ACHN (cell line): ENCODE measurements around the gene ITGAE.
"Not testable (repeated sequence)": the region's sequence is repeated elsewhere in the genome, so short reads cannot be mapped to it uniquely, and the experiment has no call there.

Experiments used
- DNase-seq: peaks from one replicate; pipeline ENCODE4 v3.0.0-alpha.2; 2015
- in situ Hi-C: cut with HindIII; loops from 2 replicates; pipeline ENCODE4 v1.10.0; 2017; ENCODE audit warnings: low sequenced_read_pairs, low pct_ligation_motif_present, low pct_unique_long_range_greater_than_20kb

ITGAE gene, protein sequence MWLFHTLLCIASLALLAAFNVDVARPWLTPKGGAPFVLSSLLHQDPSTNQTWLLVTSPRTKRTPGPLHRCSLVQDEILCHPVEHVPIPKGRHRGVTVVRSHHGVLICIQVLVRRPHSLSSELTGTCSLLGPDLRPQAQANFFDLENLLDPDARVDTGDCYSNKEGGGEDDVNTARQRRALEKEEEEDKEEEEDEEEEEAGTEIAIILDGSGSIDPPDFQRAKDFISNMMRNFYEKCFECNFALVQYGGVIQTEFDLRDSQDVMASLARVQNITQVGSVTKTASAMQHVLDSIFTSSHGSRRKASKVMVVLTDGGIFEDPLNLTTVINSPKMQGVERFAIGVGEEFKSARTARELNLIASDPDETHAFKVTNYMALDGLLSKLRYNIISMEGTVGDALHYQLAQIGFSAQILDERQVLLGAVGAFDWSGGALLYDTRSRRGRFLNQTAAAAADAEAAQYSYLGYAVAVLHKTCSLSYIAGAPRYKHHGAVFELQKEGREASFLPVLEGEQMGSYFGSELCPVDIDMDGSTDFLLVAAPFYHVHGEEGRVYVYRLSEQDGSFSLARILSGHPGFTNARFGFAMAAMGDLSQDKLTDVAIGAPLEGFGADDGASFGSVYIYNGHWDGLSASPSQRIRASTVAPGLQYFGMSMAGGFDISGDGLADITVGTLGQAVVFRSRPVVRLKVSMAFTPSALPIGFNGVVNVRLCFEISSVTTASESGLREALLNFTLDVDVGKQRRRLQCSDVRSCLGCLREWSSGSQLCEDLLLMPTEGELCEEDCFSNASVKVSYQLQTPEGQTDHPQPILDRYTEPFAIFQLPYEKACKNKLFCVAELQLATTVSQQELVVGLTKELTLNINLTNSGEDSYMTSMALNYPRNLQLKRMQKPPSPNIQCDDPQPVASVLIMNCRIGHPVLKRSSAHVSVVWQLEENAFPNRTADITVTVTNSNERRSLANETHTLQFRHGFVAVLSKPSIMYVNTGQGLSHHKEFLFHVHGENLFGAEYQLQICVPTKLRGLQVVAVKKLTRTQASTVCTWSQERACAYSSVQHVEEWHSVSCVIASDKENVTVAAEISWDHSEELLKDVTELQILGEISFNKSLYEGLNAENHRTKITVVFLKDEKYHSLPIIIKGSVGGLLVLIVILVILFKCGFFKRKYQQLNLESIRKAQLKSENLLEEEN

DNA sequence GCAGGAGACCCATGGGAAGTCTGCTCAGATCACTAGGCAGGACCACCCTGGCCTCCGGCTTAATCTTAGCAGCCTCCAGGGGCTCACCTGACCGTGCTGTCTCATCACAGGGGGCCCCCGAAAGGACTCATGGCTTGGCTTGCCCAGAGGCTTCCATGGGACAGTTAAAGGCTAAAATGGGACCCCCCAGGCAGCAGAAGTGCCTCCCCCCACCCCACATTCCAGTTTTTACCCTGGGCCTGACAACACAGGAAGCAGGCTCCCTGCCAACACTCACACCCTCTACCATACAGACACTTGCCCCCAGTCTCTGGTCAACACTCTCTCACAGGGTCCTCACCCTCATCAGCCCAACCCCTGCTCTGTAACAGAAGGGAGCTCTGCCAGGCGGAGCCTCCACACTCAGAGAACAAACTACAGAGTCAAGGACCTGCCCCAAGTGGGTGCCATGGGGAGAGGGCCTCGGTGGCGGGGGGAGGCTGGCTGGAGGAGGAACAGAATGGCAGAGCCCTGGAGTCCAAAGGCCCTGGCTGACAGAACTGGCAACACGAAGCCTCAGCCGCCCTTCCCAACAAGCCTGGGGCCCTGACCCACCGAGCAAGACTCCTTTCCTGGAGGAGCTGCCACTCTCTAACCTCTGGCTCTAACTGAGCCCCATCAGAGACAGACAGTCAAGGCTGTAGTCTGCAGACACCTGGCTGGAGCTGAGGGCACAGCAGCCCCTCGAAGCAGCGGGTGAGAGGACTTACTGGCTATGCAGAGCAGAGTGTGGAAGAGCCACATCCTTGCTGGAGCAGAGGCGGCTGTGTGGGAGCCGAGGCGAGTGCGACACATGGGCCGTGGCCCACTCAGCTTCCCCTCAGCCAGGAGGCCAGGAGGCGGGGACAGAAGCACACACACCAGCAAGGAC is at the start of gene ITGAE:
TSS of gene ITGAE (minus strand) at position 827 of the 910 bp plus-strand sequence. CDS start at position 783, 44 bp downstream.
- in situ Hi-C loops = loop anchor here (10.0 kb wide), 1 partner anchor 56 kb away; no protein-coding TSS in a partner anchor
- DNase-seq = no peak

DNA sequence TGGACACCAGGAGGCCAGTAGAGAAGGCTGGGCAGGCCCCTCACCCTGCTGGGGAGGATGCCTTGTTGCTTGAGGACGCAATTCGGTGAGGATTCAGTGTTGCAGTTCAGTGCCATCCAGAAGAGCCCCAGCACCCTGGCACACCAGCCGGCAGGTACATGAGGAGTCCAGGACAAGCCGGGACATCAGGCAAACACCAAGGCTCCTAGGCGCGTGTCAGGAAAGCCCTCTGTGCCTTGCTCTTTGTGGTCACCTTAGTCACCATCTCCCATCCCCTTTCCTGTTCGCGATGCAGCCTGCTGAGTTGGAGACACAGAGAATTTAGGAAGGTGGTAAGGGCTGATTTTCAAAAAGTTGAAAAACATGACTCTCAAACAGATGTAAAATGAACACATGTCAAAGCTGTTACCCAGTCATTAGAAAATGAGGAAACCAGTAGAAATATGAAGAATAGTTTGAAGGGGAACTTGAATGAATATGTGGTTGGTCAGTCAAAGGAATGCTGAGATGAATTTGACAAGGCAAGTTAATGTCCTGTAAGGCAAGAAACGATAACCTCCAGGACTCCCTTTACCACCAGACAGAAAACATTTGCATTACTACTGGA is 47.3 kb upstream of the ITGAE start:
- no peak for DNase-seq
- in situ Hi-C loops = no loop called here

DNA sequence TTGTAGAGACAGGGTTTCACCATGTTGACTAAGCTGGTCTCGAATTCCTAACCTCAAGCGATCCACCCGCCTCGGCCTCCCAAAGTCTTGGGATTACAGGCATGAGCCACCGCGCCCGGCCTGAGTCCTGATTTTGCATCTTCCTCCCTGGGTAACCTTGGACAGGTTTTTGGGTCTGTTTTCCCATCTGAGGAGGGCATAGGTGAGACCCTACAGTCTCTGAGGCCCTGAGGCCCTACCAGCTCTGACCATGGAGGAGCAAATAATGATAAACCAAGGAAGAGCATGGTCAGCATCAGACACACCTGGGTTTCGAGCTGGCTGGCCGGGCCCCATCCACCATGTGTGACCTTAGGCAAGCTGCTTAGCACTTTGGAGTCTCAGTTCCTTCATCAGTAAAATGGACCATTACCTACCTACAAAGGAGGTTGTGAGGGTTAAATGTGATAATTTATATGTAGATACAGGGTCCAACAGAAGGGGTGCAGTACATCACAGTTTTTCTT is 46.2 kb upstream of the ITGAE start:
- in situ Hi-C loops = no loop called here
- no peak for DNase-seq

DNA sequence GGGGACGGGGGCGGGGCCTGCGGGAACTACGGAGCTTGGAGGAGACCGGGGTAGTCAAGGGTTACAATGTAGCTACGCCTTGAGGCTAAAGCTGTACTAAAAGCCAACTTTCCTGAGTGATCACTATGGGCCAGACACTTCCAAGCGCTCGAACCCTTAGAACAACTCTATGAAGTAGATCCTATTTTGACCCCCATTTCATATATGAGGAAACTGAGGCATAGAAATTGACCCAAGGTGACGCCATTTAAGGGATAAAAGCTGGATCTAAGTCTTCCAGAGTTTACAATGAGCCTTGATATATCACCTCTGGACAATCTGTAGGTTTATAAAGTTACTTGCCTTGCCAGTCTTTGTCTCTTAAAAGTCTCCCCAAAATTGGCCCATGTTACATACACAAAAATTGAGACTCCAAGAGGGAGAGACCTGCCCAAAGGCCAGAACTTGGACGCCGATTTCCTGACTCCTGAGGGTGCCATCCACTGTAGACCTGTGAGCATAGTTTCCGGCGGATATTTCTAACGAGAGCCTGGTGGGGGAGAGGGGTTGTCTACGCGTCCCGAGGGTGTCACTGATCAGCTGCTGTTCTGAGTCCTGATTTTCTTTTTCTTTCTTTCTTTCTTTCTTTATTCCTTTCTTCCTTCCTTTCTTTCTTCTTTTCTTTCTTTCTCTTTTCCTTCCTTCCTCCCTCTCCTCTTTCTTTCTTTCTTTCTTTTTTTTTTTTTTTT is 45.6 kb upstream of the ITGAE start:
- in situ Hi-C loops = no loop called here
- no peak for DNase-seq

DNA sequence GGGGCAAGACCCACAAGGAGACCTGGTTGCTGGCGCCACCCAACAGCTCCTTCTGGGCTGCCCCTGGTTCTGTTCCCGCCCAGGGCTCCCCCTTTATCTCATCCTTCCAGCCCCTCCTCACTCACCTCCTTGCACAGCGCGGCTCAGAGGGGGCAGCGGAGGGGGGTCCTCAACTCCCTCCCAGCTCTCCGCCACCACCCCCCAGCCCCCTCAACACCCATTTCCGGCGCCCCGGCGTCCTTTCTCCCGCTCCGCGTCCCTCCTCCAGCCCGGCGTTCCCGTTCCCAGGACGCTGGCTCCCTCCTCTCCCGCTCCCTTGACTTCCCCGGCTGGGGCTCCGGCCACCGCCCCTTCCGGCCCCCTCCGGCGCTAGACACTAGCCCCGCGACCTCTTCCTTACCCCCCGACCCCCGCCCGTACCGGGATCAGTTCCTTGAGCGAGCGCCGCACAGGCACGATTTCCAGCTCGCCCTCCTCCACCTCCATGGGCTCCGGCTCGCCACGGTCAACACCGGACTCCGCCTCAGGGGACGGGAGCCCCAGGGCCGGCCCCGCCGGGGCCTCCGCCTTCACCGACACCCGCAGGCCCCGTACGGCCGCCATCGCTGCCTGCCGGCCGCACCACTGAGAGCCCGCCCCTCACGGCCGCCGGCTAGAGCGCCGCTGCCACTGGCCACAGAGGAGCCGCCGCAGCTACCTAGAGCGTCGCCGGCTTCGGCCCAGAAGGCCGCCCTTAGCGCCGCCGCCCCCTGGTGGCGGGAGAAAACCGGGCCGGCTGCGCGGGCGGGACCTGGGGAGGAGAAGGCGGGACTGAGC is 44.8 kb upstream of the ITGAE start, which contains the start of gene NCBP3:
TSS of gene NCBP3 (minus strand) at position 626 of the 816 bp plus-strand sequence. CDS start at position 603, 23 bp downstream.
- in situ Hi-C loops = no loop called here
- DNase-seq = peak; percentile 96

DNA sequence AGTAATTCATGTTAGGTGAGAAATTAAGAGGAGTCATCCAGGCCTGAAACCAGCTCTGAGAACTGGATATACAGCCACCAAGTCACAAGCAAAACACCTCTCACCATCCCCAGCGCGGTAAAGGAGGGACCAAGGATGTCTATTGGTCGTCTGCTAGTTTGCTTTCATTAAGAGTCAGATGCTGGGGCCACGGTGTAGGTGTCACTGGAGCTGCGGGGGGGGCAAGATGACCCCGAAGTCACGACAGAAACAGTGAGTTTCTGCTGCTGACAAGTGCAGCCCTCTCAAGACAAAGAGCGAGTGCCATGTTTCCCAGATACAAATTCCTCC is 44.3 kb upstream of the ITGAE start:
- DNase-seq = no peak
- in situ Hi-C loops = no loop called here

DNA sequence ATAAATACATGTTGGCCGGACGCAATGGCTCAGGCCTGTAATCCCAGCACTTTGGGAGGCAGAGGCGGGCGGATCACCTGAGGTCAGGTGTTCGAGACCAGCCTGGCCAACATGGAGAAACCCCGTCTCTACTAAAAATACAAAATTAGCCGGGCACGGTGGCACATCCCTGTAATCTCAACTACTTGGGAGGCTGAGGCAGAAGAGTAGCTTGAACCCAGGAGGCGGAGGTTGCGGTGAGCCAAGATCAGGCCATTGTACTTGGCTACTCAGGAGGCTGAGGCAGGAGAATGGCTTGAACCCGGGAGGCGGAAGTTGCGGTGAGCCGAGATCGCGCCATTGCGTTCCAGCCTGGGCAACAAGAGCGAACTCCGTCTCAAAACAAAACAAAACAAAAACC is 43.6 kb upstream of the ITGAE start:
- DNase-seq, in situ Hi-C loops: not testable (repeated sequence)

DNA sequence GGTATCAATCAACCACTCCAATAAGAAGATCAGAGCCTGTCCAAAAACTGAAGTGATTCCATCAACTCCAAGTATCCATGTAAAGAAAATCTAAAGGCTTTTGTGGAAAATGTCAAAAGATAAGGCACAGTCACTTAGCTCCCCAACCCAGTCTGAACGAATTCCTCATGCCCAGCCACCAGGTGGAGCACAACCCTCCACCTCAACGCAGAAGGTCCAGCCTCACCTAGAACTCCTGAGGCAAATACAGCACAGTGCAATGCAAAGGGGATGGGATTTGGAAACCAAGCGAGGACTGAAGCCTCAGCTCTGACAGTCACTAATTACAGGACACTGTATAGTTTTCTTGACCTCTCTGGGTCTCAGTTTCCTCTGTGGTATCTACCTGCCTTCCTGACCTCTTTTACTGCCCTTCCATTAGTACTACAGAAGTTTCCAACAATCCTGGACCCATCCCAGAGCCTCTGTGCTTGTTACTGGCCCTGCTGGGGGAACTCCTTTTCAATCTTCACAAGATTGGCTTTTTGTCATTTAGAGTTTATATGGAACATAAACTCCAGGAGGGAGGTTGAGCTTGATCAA is 43.0 kb upstream of the ITGAE start:
- in situ Hi-C loops = no loop called here
- peak; percentile 65 for DNase-seq

DNA sequence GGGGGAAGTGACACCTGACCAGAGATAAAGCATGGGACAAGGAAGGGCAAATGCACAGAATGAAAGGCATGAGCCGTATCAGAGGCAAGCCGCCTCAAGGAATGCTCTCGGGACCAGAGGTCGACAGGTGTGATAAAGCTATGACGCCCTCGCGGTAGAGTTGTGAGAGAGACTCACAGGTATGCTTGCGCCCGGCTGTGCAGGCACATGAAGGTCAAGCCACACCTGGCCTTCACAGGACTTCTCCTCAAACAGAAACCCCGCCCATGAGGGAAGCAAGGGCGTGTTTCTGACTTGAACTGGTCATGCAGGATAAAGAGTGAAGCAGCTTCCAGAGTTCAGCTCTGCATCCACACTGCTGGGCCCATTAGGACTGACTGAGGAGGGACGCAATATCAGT is 37.2 kb upstream of the ITGAE start:
- DNase-seq = no peak
- in situ Hi-C loops = no loop called here

DNA sequence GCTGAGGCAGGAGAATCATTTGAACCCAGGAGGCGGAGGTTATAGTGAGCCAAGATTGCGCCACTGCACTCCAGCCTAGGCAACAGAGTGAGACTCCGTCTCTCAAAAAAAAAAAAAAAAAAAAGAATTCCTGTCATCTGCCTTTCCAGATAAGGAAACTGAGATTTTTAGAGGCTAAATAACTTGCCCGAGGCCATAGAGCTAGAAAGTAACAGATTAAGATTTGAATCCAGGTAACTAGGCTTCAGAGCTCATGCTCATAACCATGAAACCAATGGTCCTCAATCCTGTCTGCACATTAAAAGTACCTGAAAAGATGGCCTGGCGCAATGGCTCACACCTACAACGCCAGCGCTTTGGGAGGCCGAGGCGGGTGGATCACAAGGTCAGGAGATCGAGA is 35.6 kb upstream of the ITGAE start:
- DNase-seq = no peak
- in situ Hi-C loops = no loop called here

DNA sequence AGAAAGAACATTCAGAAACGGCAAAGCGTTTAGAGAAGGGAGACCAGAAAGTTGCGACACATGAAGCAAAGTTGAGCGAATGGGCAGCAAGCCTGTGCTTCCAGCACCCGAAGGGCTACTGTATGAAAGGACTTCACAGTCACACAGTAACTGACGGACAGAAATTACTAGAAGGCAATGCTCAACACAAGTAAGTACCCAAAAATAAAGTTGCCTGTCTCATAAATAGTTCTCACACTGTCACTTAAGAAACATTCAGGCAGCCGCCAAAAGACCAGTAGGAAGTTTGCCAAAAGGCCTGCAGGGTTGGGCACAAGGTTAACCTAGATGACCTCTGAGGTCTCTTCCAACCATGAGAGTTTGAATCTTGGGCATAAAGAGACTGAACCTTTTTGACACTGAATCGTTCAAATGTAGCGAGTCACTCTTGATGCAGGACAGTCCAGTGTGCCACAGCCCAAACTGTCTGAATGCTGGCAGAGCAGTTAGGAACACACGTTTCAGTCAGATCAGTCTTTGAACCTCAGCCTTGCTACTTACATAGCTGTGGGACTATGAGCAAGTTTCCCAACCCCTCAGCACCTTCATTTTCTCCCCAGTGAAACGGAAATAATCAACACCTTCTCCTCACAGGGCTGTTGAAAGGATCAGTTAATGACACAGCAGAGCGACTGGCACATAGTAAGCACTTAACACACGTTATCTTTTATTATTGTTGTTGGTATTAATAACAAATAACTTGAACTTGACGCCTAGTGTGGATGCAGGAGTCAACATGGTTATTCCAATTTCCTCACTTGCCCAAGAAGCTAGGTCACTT is 34.6 kb upstream of the ITGAE start:
- DNase-seq = peak; percentile 44
- in situ Hi-C loops = no loop called here

DNA sequence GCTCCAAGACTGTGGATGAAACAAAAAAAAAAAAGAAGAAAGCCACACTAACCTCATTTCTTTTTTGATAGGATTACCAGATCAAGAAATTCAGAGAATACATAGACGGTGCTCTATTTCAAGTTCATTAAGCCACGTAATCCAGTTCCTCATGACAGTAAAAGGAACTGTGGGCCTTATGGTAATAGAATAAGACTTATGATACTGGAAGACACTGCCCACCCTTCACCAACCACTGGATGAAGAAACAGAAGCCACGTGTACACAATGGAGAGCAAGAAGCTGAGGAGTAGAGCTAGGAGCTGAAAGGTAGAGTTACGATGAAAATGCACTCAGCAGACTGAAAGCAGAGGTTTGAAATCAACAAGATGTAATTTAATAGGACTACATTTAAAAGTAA is 33.8 kb upstream of the ITGAE start:
- no peak for DNase-seq
- in situ Hi-C loops = no loop called here

DNA sequence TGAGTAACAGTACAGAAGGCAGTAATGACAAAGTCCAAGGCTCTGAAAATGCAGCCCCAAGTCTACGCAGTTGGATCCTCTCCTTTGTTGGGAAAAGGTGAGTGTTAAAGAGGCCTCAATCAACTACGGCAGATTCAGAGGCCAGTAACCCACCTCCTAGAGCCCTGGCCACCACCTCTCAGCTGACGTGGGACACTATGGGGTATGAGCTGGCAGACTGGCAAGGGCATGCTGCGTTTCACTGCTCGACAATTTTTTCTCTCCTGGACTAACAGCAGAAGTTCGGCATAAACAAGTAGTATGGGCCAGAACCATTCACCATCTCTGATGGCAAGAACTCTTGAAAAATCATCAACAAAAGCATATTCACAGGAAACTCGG is 27.9 kb upstream of the ITGAE start:
- in situ Hi-C loops = no loop called here
- no peak for DNase-seq

DNA sequence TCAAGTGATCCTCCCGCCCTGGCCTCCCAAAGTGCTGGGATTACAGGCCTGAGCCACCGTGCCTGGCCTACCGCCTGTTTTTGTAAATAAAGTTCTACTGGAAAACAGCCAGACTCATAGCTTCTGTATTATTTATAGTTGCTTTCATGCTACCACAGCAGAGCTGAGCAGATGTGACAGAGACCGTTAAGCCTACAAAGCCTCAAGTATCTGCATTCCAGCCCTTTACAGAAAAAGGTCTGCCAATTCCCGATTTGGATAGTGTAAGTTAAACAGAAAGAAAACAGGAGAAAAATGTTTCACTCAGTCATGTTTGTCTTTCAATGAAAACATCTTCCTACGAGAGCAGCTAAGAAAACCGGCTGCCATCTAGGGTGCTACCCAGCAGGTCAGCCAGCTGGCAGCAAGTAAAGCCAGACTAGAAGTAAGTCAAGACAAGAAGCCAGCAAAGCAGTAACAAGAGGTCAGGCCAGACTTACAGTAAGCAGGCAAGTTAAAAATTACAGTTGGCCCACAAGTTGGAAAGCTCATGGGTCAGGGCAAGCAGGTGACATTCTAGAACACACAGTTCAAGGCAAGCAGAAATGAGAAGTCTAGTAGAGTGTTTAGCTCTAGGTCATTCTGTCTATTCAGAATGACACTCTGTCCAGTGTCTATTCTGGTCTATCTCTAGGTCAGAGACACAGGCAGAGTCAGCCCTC is 27.3 kb upstream of the ITGAE start:
- no peak for DNase-seq
- in situ Hi-C loops = no loop called here
